ENCODE results near the gene BRD8. TPM values are rescaled to one million over a fixed set of nuclear protein-coding genes. Genes with fewer than 3 reads are reported as not detected.
A peak's percentile ranks its signal among the peaks of the same experiment; 100 is the strongest.
"Not testable (repeated sequence)": the region's sequence is repeated elsewhere in the genome, so short reads cannot be mapped to it uniquely, and the experiment has no call there.

Gene BRD8
- total and polyA plus RNA-seq, 2 donors, result 44.3 to 75.3 TPM

- 97% methylated on average over 3 of the region's 3 CpGs for WGBS
- peaks cover 3 to 10% of the 10 kb centered on the region in 2 donors for H3K36me3 ChIP-seq (ENCODE audit: control insufficient read depth in 2 of 2, insufficient read depth in 2 of 2, low read length in 1 of 2)
These were observed 32.6 kb upstream of the BRD8 start for GRCh38 chr5:138210985-138211384.

DNA sequence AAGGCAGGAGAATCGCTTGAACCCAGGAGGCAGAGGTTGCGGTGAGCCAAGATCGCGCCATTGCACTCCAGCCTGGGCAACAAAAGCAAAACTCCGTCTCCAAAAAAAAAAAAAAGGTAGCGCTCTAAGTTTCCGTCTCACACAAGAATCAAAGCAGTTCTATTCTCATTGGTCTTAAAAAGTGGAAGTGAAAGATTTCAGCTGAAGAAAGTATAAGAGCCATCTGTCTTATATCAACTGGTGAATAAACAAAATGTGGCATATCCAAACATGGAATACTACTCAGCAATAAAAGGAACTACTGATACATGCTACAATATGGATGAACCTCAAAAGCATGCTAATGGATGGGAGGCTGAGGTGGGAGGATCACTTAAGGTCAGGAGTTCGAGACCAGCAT, 15.4 kb upstream of the BRD8 start:
- H3K27ac ChIP-seq (ENCODE audit: low read depth in 1 of 2, low read length in 1 of 2); H3K27me3 ChIP-seq (ENCODE audit: control insufficient read depth in 2 of 2, insufficient read depth in 1 of 2, low read length in 1 of 2); H3K4me3 ChIP-seq (ENCODE audit: low read length in 2 of 2); DNase-seq (ENCODE audit: low read depth in 6 of 9, low spot score in 9 of 9); H3K4me1 ChIP-seq (ENCODE audit: control insufficient read depth in 2 of 2, insufficient read depth in 2 of 2, low read length in 2 of 2); H3K9me3 ChIP-seq (ENCODE audit: control insufficient read depth in 2 of 2, insufficient read depth in 1 of 2, low read length in 1 of 2): not testable (repeated sequence)
- 94% methylated on average over 8 of the region's 8 CpGs for WGBS
- peaks cover 46 to 64% of the 10 kb centered on the region in 2 donors for H3K36me3 ChIP-seq (ENCODE audit: control insufficient read depth in 2 of 2, insufficient read depth in 2 of 2, low read length in 1 of 2)

More at GRCh38 chr5:138210985-138211384, 32.6 kb upstream of the BRD8 start:
- Histone ChIP-seq H3K9me3 (ENCODE audit: control insufficient read depth in 2 of 2, insufficient read depth in 1 of 2, low read length in 1 of 2) (no peaks in the 10 kb centered on the region), H3K4me1 (ENCODE audit: control insufficient read depth in 2 of 2, insufficient read depth in 2 of 2, low read length in 2 of 2) (peaks cover 0 to 13% of the 10 kb centered on the region in 2 donors), H3K27me3 (ENCODE audit: control insufficient read depth in 2 of 2, insufficient read depth in 1 of 2, low read length in 1 of 2) (no peaks in the 10 kb centered on the region), H3K4me3 (ENCODE audit: low read length in 2 of 2) (no peak overlapping the region), H3K27ac (ENCODE audit: low read depth in 1 of 2, low read length in 1 of 2) (no peak overlapping the region)
- DNase-seq (ENCODE audit: low read depth in 6 of 9, low spot score in 9 of 9), result no peak

DNA sequence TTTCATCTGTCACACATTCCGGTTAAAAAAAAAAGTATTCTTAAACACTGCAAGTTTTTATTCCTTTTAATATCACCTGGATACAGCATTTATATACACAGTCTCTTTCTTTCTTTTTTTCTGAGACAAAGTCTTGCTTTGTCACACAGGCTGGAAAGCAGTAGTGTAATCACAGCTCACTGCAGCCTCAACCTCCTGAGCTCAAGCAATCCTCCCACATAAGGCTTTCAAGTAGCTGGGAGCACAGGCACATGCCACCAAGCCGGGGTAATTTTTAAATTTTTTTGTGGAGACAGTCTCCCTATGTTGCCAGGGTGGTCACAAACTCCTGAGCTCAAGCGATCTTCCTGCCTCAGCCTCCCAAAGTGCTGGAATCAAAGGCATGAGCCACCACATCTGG, 14.4 kb upstream of the BRD8 start:
- WGBS, result 97% methylated on average over 3 of the region's 3 CpGs

DNA sequence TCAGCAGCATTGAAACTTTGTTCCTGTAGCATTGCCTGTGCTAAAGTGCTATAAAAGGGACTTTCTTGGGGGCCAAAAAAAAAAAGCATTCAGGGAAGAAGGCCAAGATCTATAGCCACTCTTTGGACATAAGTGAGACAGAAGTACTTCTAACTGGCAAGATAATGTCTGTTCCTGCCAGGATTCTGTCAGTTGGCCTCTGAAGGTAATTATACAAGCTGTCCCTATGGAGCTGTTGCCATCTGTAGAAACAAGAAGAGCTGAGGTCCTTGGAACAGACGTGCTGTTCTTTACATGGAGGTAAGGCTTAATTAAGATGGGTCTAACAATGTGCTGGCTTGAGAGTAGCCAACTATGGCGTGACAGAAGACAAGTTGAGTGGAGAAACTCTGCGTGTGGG, 10.2 kb upstream of the BRD8 start:
- Histone ChIP-seq H3K27me3 (ENCODE audit: control insufficient read depth in 2 of 2, insufficient read depth in 1 of 2, low read length in 1 of 2) (no peaks in the 10 kb centered on the region), H3K27ac (ENCODE audit: low read depth in 1 of 2, low read length in 1 of 2) (no peak overlapping the region), H3K36me3 (ENCODE audit: control insufficient read depth in 2 of 2, insufficient read depth in 2 of 2, low read length in 1 of 2) (peaks cover 72 to 88% of the 10 kb centered on the region in 2 donors), H3K4me1 (ENCODE audit: control insufficient read depth in 2 of 2, insufficient read depth in 2 of 2, low read length in 2 of 2) (no peaks in the 10 kb centered on the region), H3K9me3 (ENCODE audit: control insufficient read depth in 2 of 2, insufficient read depth in 1 of 2, low read length in 1 of 2) (no peaks in the 10 kb centered on the region), H3K4me3 (ENCODE audit: low read length in 2 of 2) (no peak overlapping the region)
- WGBS, result 96% methylated on average over 3 of the region's 3 CpGs
- no peak for DNase-seq (ENCODE audit: low read depth in 6 of 9, low spot score in 9 of 9)

More for the DNA sequence above, 14.4 kb upstream of the BRD8 start:
- Histone ChIP-seq H3K36me3 (ENCODE audit: control insufficient read depth in 2 of 2, insufficient read depth in 2 of 2, low read length in 1 of 2) (peaks cover 52 to 64% of the 10 kb centered on the region in 2 donors), H3K27ac (ENCODE audit: low read depth in 1 of 2, low read length in 1 of 2) (no peak overlapping the region), H3K4me1 (ENCODE audit: control insufficient read depth in 2 of 2, insufficient read depth in 2 of 2, low read length in 2 of 2) (no peaks in the 10 kb centered on the region), H3K9me3 (ENCODE audit: control insufficient read depth in 2 of 2, insufficient read depth in 1 of 2, low read length in 1 of 2) (no peaks in the 10 kb centered on the region), H3K27me3 (ENCODE audit: control insufficient read depth in 2 of 2, insufficient read depth in 1 of 2, low read length in 1 of 2) (no peaks in the 10 kb centered on the region), H3K4me3 (ENCODE audit: low read length in 2 of 2) (no peak overlapping the region)
- no peak for DNase-seq (ENCODE audit: low read depth in 6 of 9, low spot score in 9 of 9)

DNA sequence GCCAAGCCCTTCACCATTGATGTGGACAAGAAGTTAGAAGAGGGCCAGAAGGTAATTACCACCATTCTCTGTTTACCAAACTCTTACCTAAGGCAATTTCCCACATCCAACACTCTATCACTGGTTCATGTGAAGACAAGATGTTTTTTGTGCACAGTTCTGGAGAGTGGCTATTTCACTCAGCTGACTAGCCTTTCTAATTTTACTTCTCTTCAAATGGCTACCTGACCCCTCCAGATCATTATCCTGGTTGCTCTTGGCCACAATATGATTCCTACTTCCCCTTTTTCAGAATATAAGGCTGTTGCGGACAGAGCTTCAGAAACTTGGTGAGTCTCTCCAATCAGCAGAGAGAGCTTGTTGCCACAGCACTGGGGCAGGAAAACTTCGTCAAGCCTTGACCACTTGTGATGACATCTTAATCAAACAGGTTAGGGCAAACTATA, 7.6 kb upstream of the BRD8 start:
- H3K36me3 ChIP-seq (ENCODE audit: control insufficient read depth in 2 of 2, insufficient read depth in 2 of 2, low read length in 1 of 2), result peaks cover 68 to 92% of the 10 kb centered on the region in 2 donors
- 97% methylated on average over 2 of the region's 2 CpGs for WGBS
- no peak overlapping the region for H3K27ac ChIP-seq (ENCODE audit: low read depth in 1 of 2, low read length in 1 of 2)
- no peaks in the 10 kb centered on the region for H3K4me1 ChIP-seq (ENCODE audit: control insufficient read depth in 2 of 2, insufficient read depth in 2 of 2, low read length in 2 of 2)
- H3K4me3 ChIP-seq (ENCODE audit: low read length in 2 of 2), result no peak overlapping the region
- no peaks in the 10 kb centered on the region for H3K27me3 ChIP-seq (ENCODE audit: control insufficient read depth in 2 of 2, insufficient read depth in 1 of 2, low read length in 1 of 2)
- no peaks in the 10 kb centered on the region for H3K9me3 ChIP-seq (ENCODE audit: control insufficient read depth in 2 of 2, insufficient read depth in 1 of 2, low read length in 1 of 2)
- no peak for DNase-seq (ENCODE audit: low read depth in 6 of 9, low spot score in 9 of 9)

- Histone ChIP-seq H3K9me3 (ENCODE audit: control insufficient read depth in 2 of 2, insufficient read depth in 1 of 2, low read length in 1 of 2) (no peaks in the 10 kb centered on the region), H3K27ac (ENCODE audit: low read depth in 1 of 2, low read length in 1 of 2) (no peak overlapping the region), H3K4me3 (ENCODE audit: low read length in 2 of 2) (no peak overlapping the region), H3K4me1 (ENCODE audit: control insufficient read depth in 2 of 2, insufficient read depth in 2 of 2, low read length in 2 of 2) (peaks cover 13 to 14% of the 10 kb centered on the region in 2 donors), H3K36me3 (ENCODE audit: control insufficient read depth in 2 of 2, insufficient read depth in 2 of 2, low read length in 1 of 2) (peaks cover 47 to 67% of the 10 kb centered on the region in 2 donors), H3K27me3 (ENCODE audit: control insufficient read depth in 2 of 2, insufficient read depth in 1 of 2, low read length in 1 of 2) (no peaks in the 10 kb centered on the region)
- WGBS, result 97% methylated on average over 6 of the region's 6 CpGs
- no peak for DNase-seq (ENCODE audit: low read depth in 6 of 9, low spot score in 9 of 9)
These were observed 4.4 kb upstream of the BRD8 start for GRCh38 chr5:138182808-138183207.

DNA sequence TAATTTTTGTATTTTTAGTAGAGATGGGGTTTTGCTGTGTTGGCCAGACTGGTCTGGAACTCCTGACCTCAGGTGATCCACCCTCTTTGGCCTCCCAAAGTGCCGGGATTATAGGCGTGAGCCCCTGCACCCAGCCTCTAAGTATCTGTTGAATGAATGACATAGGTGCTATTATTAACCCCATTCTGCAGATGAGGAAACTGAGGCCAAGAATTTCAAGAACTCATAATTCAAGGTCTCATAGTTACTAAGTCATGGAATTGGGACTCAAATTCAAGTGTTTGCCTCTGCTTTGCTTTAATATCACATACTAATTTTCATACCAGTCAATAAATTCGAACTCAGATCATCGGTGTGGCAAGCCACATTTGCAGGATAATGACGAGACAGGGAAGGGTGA, 2.4 kb upstream of the BRD8 start:
- no peaks in the 10 kb centered on the region for H3K9me3 ChIP-seq (ENCODE audit: control insufficient read depth in 2 of 2, insufficient read depth in 1 of 2, low read length in 1 of 2)
- no peak overlapping the region for H3K27ac ChIP-seq (ENCODE audit: low read depth in 1 of 2, low read length in 1 of 2)
- WGBS, result 97% methylated on average over 5 of the region's 5 CpGs
- peaks cover 33 to 58% of the 10 kb centered on the region in 2 donors for H3K36me3 ChIP-seq (ENCODE audit: control insufficient read depth in 2 of 2, insufficient read depth in 2 of 2, low read length in 1 of 2)
- no peaks in the 10 kb centered on the region for H3K27me3 ChIP-seq (ENCODE audit: control insufficient read depth in 2 of 2, insufficient read depth in 1 of 2, low read length in 1 of 2)
- no peak overlapping the region for H3K4me3 ChIP-seq (ENCODE audit: low read length in 2 of 2)
- no peak for DNase-seq (ENCODE audit: low read depth in 6 of 9, low spot score in 9 of 9)
- peaks cover 19 to 20% of the 10 kb centered on the region in 2 donors for H3K4me1 ChIP-seq (ENCODE audit: control insufficient read depth in 2 of 2, insufficient read depth in 2 of 2, low read length in 2 of 2)

- H3K4me1 ChIP-seq (ENCODE audit: control insufficient read depth in 2 of 2, insufficient read depth in 2 of 2, low read length in 2 of 2), result peaks cover 19 to 20% of the 10 kb centered on the region in 2 donors
- no peaks in the 10 kb centered on the region for H3K27me3 ChIP-seq (ENCODE audit: control insufficient read depth in 2 of 2, insufficient read depth in 1 of 2, low read length in 1 of 2)
- peaks cover 33 to 58% of the 10 kb centered on the region in 2 donors for H3K36me3 ChIP-seq (ENCODE audit: control insufficient read depth in 2 of 2, insufficient read depth in 2 of 2, low read length in 1 of 2)
- H3K27ac ChIP-seq (ENCODE audit: low read depth in 1 of 2, low read length in 1 of 2), result no peak overlapping the region
- peak overlapping the region; percentile 69 to 75 for H3K4me3 ChIP-seq (ENCODE audit: low read length in 2 of 2)
- WGBS, result 78% methylated on average over 5 of the region's 5 CpGs
- no peaks in the 10 kb centered on the region for H3K9me3 ChIP-seq (ENCODE audit: control insufficient read depth in 2 of 2, insufficient read depth in 1 of 2, low read length in 1 of 2)
- DNase-seq (ENCODE audit: low read depth in 6 of 9, low spot score in 9 of 9), result peak in 8 of 9 donors; percentile 29 to 84 (median 61)
These were observed 1.9 kb upstream of the BRD8 start for GRCh38 chr5:138180183-138180782.

DNA sequence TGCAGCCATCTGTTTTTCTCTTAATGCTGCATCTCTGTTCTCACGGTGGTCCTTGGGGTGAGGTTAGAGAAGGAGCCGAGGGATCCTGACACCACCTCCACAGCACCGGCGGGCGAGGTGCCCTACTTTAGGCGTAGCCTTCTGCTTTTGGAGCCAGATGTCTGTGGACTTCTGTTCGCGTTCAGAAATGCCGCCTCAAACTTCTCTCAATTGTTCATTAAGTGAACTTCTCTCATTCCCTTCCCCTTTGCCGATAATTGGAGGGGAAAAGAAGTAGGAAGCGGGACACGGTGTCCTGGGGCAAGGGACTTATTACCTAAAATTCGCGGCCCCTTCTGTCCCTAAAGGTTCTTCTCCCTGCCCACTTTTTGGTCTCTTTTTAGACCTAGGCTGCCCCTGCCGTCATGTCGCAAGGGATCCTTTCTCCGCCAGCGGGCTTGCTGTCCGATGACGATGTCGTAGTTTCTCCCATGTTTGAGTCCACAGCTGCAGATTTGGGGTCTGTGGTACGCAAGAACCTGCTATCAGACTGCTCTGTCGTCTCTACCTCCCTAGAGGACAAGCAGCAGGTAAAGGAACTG, 937 bp upstream of the BRD8 start:
- Histone ChIP-seq H3K27me3 (ENCODE audit: control insufficient read depth in 2 of 2, insufficient read depth in 1 of 2, low read length in 1 of 2) (no peaks in the 10 kb centered on the region), H3K36me3 (ENCODE audit: control insufficient read depth in 2 of 2, insufficient read depth in 2 of 2, low read length in 1 of 2) (peaks cover 33 to 58% of the 10 kb centered on the region in 2 donors), H3K27ac (ENCODE audit: low read depth in 1 of 2, low read length in 1 of 2) (peak overlapping the region in 1 of 2 donors; percentile 97), H3K4me3 (ENCODE audit: low read length in 2 of 2) (peak overlapping the region; percentile 69 to 75), H3K9me3 (ENCODE audit: control insufficient read depth in 2 of 2, insufficient read depth in 1 of 2, low read length in 1 of 2) (no peaks in the 10 kb centered on the region), H3K4me1 (ENCODE audit: control insufficient read depth in 2 of 2, insufficient read depth in 2 of 2, low read length in 2 of 2) (peaks cover 19 to 20% of the 10 kb centered on the region in 2 donors)
- whole genome bisulfite sequencing, result 3% methylated on average over 23 of the region's 23 CpGs
- peak in 3 of 9 donors; percentile 2 to 21 (median 14) for DNase-seq (ENCODE audit: low read depth in 6 of 9, low spot score in 9 of 9)
